GM18498 (cell line): ENCODE measurements around the gene C10orf120.

Experiments
- ATAC-seq: cut with Tn5 transposase; IDR thresholded peaks from one replicate; pipeline ENCODE4 v1.9.1; 2021; ENCODE audit warnings: mild to moderate bottlenecking, moderate library complexity; ENCODE audit not compliant: unreplicated experiment

The C10orf120 gene

DNA sequence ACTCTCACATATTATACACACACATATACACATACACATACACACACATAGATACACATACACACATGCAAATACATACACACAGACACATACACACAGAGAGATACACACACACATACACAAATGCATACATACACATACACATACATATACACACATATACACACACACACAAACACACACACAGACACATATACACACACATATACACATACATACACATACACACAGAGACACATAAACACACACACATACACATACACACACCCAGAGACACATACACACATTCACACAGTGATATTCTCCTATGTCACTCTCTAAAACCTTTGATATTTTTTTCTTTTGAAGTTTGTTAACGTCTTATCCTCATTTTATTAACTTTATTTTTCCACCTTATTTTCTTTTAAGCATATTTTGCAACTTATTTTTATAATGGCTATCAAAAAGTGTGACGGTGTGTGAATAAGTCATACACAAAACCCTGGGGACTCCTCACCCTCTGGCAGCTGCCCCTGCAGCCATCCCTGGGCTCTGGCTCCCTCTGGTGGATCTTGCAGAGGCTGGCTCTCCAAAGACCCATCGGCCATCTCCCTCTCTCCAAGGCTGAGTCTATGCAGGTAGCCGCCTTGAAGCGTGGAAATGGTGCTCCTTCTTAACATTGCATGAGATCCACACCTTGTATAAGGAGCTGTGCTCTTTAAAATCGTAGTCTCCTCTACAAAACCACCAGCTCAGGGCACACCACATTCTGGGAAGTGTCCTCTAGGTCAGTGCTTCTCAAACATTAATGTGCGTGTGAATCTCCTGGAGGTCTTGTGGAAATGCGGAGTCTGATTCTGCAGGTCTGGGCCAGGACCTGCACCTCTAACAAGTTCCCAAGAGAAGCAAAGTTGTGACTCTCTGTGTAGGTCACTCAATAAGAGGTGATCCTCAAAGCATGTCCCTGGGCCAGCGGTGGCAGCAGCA lies 4.1 kb upstream of the C10orf120 start:
- ATAC-seq, result peak; percentile 74

DNA sequence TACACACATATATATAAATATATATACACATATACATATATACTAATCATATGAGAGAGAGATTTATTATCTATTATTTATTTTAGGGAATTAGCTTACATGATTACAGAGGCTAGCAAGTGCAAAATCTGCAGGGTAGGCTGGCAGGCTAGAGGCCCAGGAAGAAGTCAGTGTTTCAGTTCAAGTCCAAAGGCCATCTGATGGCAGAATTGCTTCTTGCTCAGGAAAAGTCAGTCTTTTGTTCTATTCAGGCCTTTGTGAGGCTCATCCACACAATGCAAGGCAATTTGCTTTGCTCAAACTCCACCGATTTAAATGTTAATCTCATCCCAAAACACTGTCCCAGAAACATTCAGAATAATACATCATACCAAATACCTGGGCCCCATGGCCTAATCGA lies 2.6 kb upstream of the C10orf120 start:
- ATAC-seq, result no peak

DNA sequence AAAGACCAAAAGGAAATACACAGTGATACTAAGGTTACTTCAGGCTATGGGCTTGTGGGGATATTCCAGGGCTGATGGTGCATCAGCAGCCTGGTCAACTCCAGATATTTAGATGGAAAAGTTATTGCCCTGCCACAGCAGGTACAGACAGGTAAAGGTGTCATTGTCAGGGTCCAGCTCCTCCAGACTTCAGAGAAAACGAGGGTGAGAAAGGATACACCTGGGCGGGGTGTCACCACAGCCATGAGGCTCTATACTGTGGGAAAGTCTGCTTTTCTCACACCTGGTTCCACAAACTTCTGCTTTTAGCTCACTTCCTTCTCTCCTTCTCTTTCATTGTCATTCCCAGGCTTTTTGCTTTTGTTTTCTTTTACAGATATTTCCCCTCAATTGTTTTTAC lies 2.0 kb upstream of the C10orf120 start:
- no peak for ATAC-seq

DNA sequence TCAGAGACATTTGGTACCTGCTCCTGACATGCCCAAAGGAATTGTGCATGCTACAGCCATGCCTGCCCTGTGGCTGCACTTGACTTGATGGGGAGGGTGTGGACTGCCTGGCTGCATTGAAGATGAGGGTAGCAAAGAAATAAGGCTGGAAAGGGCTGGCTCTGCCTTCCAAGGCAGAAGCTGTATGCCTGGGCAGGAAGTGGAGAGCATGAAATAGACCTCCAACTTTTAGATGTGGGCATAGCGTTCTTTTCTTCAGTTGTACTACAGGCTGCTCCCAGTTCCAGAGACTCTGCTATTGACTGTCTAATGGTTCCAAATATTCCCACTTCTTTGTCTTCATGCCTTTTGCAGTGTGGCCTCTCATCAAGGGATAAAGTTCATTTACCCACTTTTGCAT lies 3.0 kb downstream of the C10orf120 start:
- ATAC-seq, result no peak

DNA sequence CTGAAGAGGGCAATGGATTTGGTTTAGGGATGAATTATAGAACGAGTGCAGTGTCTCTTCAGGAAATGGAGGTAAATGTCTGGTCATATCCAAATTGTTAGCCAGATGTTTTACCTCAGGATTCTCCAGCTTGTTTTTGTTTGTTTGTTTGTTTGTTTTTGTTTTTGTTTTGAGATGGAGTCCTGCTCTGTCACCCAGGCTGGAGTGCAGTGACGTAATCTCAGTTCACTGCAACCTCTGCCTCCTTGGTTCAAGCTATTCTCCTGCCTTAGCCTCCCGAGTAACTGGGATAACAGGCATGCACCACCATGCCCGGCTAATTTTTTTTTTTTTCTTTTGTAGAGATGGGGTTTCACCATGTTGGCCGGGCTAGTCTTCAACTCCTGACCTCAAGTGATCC lies 6.9 kb downstream of the C10orf120 start:
- no peak for ATAC-seq

DNA sequence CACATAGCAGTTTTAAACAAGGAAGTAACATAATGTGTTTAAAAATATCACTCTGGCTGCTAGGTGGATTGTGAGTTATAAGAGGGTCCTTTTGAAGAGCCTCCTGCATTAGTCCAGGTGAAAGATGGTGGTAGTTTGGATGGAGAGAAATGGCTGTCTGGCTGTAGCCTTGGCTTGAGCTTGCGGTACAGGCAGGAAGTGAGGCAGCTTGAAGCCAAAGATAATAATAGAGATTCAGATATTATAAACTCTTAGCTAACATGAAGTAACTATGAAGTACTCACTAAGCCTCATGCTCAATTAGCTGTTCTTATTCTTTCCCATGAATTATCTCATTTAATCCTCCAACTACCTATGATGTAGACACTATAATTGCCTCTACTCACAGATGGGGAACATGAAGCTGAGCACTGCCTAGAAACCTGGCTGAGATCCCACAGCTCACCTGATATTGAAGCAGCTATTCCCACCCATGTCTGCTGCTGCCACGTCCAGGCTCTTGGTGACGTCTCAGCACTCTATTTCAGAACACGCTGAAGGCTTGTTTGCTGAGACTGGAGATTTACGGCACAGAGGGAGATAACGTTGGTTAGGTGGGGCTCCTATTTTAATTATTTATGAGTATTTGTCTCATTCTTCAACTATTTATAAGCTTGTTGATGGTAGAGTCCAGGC lies 10.4 kb downstream of the C10orf120 start:
- ATAC-seq, result no peak

DNA sequence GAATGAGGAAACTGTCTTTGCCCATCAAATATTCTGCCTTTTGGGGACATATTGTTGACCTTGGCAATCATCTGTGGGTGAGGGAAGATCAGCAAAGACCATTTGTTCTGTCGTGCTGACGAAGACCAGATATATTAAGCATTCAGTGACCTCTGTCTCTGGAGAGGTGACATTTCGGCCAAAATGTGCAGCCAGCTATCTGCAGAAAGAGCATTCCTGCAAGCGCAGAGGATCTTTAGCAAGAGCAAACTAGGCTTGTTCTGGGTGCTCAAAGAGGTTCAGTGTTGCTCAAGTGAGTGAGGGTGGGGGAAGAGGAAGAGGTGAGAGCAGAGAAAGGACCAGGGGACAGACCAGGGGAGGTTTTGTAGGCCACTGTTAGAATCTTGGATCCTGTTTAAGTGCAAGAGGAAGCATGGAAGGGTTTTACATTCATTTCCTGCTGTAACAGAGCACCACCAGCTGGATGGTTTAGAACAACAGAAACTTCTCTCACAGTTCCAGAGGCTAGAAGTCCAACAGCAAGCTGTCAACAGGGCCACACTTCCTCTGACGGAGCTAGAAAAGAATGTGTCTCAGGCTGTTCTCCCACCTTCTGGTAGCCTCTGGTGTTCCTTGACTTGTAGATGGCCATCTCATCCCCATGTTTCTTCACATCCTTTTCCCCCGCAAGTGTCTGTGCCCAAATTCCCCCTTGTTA lies 11.2 kb downstream of the C10orf120 start:
- ATAC-seq, result no peak

DNA sequence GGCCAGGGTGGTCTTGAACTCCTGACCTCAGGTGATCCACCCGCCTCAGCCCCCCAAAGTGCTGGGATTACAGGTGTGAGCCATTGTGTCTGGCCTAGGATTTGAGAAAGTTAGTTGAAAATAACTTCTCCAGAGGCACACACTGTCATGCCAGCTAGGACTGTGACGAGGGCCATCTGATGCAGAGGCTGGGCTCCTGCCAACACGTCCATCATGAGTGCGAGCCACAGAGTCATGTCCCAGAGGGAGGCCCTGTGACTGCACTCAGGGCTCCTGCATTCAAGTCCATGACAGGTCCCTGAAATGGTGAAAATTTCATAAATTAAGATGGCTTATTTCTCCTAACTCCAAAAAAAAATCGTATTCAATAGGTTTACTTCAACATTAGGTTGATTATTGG lies 17.1 kb downstream of the C10orf120 start:
- no peak for ATAC-seq

DNA sequence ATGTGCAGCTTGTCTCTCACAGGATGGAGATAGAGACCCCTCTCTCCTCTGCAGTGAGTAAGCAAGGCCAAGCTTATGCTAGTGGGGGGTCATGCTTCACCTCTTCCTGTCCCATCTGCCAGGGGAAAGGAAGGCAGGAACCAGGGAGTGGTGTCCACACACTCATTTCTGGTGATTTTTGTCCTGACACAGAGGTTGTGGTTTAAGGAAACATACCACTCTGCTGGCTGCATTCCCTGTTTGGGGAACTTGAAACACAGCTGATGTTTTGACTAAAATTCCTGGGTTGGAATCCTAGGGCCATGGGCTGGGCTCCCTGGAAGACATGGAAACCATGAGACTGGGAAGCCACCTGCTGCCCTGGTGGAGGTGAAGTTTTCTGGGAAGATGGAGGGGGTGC lies 21.4 kb downstream of the C10orf120 start:
- no peak for ATAC-seq

DNA sequence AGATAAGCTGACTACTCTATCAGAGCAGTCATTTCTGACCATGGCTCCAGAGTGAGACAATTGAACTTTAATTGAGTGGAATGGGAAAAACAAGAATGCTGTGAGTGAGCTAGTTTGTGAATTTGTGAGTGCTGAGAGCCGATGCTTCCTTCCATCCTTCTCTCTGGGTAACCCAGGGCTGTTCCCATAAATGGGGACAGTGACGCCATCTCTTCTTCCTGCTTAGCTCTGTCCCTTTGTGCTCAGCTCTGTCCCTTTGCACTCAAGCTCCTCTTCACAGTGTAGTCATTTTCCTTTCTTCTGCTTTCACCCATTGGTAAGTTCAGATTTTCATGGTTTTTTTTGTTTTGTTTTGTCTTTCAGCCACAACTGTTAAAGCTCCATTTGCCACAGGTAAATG lies 24.4 kb downstream of the C10orf120 start:
- ATAC-seq, result no peak

DNA sequence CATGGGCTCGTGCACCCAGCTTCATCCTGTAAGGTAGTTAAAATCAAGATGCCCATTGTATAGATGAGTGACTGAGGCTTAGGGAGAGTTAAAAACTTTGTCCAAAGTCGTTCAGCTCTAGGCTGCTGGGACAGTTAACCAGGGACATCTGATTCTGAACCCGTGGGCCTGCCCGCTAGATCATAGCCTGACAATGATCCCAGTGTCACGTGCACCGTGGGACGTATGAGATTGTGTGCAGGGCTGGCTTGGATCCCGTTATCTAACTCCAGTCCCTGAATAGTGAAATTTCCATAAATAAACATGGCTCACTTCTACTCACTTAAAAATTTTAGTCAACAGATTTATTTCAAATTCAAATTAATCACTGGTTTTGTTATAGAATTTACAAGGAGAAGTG lies 24.9 kb downstream of the C10orf120 start:
- no peak for ATAC-seq

DNA sequence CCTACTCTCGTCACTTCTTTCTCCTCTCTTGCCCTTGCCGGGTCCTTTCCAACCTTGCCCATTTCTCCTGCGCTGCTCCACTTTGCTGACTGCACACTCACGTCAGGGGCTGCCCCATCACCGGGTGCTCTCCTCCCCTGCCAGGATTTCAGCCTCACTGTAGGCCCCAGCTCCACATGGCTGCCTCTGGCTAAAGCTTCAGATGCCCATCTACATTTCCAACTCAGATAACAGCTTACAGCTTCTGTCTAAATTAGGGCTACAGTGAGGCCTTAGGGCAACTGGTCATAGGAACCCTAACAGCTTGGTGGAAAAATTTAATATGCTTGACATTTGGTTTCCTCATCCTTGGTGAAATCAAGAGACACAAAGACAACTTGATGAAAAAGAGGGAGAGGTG lies 25.9 kb downstream of the C10orf120 start:
- no peak for ATAC-seq

DNA sequence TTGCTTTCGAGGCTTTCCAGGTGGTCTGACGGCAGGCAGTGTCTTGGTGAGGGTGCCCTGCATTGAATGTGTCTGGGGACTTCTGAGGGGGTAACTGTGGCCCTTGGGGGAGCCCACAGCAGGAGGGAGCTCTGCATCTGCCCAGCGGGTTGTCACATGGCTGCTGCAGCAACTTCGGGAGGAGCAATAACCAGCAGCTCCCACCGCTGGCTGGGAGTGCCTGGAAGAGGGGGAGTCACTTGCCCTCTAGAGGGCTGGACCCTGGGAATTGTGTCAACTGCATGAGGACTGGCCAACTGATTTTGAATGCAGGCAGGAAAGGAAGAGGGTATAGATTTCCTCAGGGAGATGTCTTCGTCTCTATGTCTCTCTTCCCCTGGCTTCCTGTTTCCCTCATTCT lies 26.4 kb downstream of the C10orf120 start:
- ATAC-seq, result no peak

DNA sequence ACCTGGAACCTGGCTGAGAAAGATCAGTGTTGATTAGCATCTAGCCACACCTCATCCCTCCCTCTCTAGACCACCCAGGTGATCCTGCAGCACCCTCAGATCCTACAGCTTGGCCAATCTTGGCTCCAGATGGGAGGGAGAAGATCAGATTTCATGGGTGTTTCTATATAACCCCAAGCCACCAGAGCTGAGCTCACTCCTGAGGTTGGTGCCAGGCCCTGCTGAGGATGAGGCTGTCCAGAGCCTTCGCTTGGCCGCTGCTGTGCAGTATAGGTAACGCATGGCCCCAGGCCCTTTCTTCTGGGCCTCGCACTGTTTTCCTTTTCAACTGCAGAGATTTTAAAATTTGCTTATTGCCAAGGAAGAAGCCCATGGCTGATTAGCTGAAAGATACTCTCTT lies 27.0 kb downstream of the C10orf120 start:
- no peak for ATAC-seq

DNA sequence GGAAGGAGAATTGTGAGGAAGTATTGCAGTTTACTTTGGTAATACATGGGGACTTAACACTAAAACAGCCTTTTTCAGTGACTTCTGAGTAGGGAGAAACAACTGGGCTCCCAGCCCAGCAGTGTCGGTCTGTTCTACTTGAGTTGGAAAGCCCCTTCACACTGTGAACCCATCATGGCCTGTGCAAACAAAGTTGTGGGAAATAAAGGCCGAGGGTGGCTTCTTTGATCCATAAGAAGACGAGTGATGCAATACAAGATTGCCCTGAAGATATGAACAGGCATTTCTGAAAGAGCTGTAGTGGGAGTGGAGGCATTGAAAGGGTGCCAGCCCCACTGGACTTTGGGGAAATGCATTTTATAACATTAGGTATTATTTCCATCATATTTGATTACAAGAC lies 28.3 kb downstream of the C10orf120 start:
- ATAC-seq, result no peak

DNA sequence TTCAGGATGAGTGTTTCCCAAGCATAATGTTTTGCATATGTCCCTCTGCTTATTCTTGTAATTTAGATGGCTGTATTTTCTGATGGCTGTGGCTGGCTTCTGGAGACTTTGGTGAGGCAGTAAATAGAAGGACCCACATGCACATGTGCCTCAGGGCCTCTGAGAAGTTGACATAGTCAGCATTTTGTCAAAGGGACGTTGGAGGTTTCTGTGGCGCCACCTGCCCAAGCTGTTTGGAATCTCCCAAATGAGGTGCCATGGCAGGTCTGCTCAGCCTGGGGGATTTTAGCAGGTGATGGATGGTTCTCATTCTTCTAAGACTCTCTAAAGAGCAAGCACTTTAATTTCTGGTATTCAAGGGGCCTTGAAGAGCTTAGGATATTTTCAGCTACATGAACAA lies 29.8 kb downstream of the C10orf120 start:
- ATAC-seq, result no peak

DNA sequence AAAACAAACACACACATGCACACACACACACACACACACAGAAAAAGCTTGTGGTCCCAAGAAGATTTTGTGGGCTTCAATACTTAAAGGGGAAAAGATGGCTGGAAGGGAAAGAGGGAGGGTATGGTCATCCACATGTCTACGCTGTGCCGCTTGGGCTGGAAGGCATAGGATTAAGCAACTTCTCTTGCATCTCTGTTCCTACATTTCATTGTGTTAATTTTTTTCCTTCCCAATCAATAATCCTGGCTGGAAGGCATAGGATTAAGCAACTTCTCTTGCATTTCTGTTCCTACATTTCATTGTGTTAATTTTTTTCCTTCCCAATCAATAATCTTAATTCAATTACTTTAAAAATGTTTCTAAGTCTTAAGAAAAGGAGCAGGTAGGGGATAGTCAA lies 30.6 kb downstream of the C10orf120 start:
- ATAC-seq, result no peak

DNA sequence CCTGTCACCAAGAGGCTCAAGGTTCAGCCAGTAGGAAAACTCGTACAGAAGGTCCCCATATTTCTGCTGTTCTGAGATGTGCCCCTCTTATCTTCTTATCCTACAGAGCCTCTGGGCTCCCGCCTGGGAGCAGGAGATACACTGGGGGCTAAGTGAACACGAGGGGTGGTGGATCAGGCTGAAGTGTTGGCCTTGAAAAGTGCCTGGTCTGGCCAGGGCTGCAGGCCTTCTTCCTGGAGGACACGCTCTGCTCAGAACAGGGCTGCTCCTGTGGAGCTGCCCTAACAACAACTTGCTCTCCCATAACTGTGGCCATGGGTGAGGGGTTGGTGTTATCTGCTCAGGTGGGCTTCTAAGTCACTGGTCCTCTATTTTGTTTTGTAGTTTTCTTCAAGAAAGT lies 33.7 kb downstream of the C10orf120 start:
- no peak for ATAC-seq

DNA sequence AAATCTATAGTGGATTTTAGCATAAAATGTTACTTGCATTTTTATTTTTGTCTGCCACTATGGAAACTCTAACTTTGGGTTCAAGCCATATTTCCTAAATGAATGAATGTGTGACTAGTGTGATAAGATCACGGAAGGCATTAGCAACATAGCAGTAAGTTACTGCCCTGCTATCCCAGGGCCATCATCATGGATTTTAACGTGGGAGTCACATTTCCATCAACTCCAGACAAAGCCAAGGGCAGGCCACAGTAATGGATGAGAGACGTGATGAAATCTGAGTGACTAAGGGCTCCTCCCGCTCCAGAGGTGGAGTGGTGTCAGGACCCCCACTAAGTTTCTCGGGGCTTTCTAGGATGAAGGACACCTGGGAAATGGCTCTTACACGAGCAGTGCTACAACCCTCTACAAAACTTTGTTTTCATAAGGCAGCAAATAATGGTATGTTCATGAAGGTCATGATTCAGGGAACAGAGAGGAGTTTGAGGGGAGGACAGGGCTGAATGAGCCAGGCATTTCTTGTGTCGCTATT lies 34.3 kb downstream of the C10orf120 start:
- no peak for ATAC-seq

DNA sequence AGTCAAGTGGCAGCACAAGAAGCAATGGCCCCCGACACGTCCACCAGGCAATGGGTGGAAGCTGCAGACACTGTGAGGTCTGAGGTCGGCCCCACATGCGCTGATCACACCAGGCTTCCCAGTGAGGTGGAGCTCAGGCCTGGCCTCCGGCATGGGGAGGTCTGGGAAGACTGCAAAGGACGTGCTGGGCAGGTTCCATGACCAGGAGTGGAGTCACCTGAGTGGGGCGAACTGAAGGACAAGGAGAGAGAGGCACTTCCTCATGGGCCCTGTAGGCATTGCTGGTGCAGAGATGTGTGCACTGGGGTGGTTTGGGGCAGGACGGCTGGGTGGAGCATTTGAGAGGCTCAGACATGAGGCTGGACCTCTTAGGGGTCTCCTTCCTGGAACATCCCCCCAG lies 35.1 kb downstream of the C10orf120 start:
- no peak for ATAC-seq

DNA sequence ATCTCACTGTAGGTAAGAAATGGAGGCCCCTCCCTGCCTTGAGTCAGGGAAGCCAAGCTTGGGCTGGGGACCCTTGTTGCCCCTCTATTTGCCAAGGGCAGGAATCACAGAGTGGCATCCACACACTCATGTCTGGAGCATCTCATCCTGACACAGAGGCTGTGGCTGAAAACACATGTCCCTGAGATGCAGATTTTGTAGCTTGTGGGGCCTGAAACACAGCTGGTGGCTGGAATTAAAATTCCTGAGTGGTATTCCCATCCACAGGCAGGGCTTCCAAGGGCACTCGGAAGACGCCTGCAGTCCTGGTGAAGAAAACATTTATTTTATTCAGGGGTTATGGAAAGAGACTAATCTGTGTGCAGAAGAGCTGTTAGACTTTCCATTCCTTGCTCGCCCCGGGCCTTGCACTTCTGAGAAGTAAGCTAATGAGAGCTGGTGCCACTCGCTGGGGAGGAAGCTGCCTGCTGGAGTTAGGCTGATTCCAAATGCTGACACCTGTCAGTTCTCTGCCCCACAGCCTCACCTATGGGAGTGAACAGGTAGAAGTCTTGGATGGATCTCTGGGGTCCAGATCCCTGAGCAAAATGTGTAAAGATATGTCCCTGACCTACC lies 36.0 kb downstream of the C10orf120 start:
- no peak for ATAC-seq
